Fibroblast of the aortic adventitia (primary cell): ENCODE data around the gene KRT79. TPM values are rescaled to one million over a fixed set of nuclear protein-coding genes. Genes with fewer than 3 reads are reported as not detected.

Source experiments
- DNase-seq: peaks from one replicate; pipeline ENCODE4 v3.0.0-alpha.2; 2010; ENCODE audit warnings: low read depth
- H3K4me3 ChIP-seq: 2 replicates; pipeline ENCODE4 v1.5.1; 2011; ENCODE audit warnings: low read depth, mild to moderate bottlenecking, control low read depth, low read length, moderate library complexity
- CTCF ChIP-seq: IDR thresholded peaks from 2 replicates; pipeline ENCODE4 v1.5.1; 2011; ENCODE audit warnings: mild to moderate bottlenecking, low read length, control low read depth, inconsistent platforms; ENCODE audit not compliant: insufficient read depth
- total RNA-seq: library from RNA; depleted of rRNA; stranded (reverse); fragments of >200 nt; gene quantifications from 2 replicates; pipeline ENCODE4 v1.2.3, GENCODE V29; 2012; ENCODE audit warnings: low replicate concordance

The KRT79 gene
- total RNA-seq, 1 donor, result not detected

- TF ChIP-seq CTCF, result no peak
- DNase-seq, result no peak
- no peak overlapping the region for H3K4me3 ChIP-seq
These were observed 11.2 kb downstream of the KRT79 start for GRCh38 chr12:52822771-52823510.

GRCh38 chr12:52821826-52822660, 12.1 kb downstream of the KRT79 start:
- DNase-seq, result peak; percentile 16

GRCh38 chr12:52821071-52821730, 12.9 kb downstream of the KRT79 start:
- H3K4me3 ChIP-seq, result no peak overlapping the region
- DNase-seq, result no peak
- TF ChIP-seq CTCF, result no peak

More at GRCh38 chr12:52821826-52822660, 12.1 kb downstream of the KRT79 start:
- TF ChIP-seq CTCF, result no peak
- H3K4me3 ChIP-seq, result no peak overlapping the region

- DNase-seq, result no peak
- TF ChIP-seq CTCF, result no peak
- no peak overlapping the region for H3K4me3 ChIP-seq
These were observed 13.6 kb downstream of the KRT79 start for GRCh38 chr12:52820521-52820920.

GRCh38 chr12:52819731-52820510, 14.2 kb downstream of the KRT79 start:
- no peak for DNase-seq
- no peak overlapping the region for H3K4me3 ChIP-seq
- TF ChIP-seq CTCF, result no peak

GRCh38 chr12:52818887-52819420, 15.2 kb downstream of the KRT79 start:
- H3K4me3 ChIP-seq, result no peak overlapping the region
- no peak for DNase-seq
- no peak for TF ChIP-seq CTCF
